ENCODE results near the gene ATP8B3. TPM values are rescaled to one million over a fixed set of nuclear protein-coding genes. Genes with fewer than 3 reads are reported as not detected.

ATP8B3 gene
- total and polyA plus RNA-seq, 2 of the 13 experiments (the other 11 are each of a cell fraction or from before 2014, with no cell fraction given): 2.6 to 5.9 TPM

GRCh38 chr19:1807030-1807694 is 4.9 kb downstream of the ATP8B3 start:
- Histone ChIP-seq H3K79me2 (ENCODE audit: insufficient read depth, low read length) (no peaks in the 10 kb centered on the region), H3K27me3 (ENCODE audit: control insufficient read depth in 1 of 2, insufficient read depth in 2 of 2, low read length in 2 of 2) (no peaks in the 10 kb centered on the region; a peak in 1 of 5 replicates), H3K9ac (ENCODE audit: insufficient read depth, low read depth, low read length) (no peak overlapping the region), H3K4me1 (ENCODE audit: insufficient read depth, low read length) (peaks cover 6% of the 10 kb centered on the region; the same call in 1 of the 2 replicates), H3K4me2 (ENCODE audit: low read depth, low read length) (no peak overlapping the region), H3K27ac (ENCODE audit: extremely low read length, insufficient read depth, low read length) (no peak overlapping the region), H3K4me3 (replicated peaks in 1 of 3; ENCODE audit: insufficient read depth in 1 of 3, low read depth in 2 of 3, low read length in 3 of 3) (no peak overlapping the region), H4K20me1 (ENCODE audit: insufficient read depth, low read length) (no peaks in the 10 kb centered on the region), H3K36me3 (replicated peaks in 1 of 2; ENCODE audit: control insufficient read depth in 1 of 2, insufficient read depth in 2 of 2, low read length in 2 of 2) (no peaks in the 10 kb centered on the region), H2AFZ (ENCODE audit: low read length) (no peak overlapping the region), H3K9me3 (ENCODE audit: low read length) (no peaks in the 10 kb centered on the region)
- intact Hi-C loops (cut with micrococcal nuclease; ENCODE audit: unreplicated experiment) (no loop called here), in situ Hi-C loops (cut with HindIII; ENCODE audit: extremely low pct_ligation_motif_present, low pct_unique_long_range_greater_than_20kb) (no loop called here)
- POLR2A ChIA-PET: no interaction called here
- CTCF ChIA-PET (ENCODE audit: low intra/inter-chr PET ratio, low total read pairs): no interaction called here
- no peak for TF ChIP-seq TCF7 (IDR thresholded peaks at IDR 0.05; ENCODE audit: low read depth)
- TF ChIP-seq TSC22D2 (CRISPR knock-in tag; IDR thresholded peaks at IDR 0.05; ENCODE audit: borderline replicate concordance): no peak
- TF ChIP-seq ZNF770 (CRISPR knock-in tag; IDR thresholded peaks at IDR 0.05): no peak
- TF ChIP-seq POLR2AphosphoS5 (IDR thresholded peaks at IDR 0.05; ENCODE audit: low read depth, low read length): no peak
- TF ChIP-seq GZF1 (CRISPR knock-in tag; IDR thresholded peaks at IDR 0.05): no peak
- no TSS peak for BruUV-seq (replicated peaks)
- no peak for ATAC-seq
- no peak for DNase-seq (ENCODE audit: low spot score)
- no peak for FAIRE-seq
- WGBS (ENCODE audit: low lambda C conversion rate): 89% methylated on average over 25 of the region's 28 CpGs
